Lung (tissue), 12 donors: Measurements from ENCODE around the gene SOX5. TPM values are rescaled to one million over a fixed set of nuclear protein-coding genes. Genes with fewer than 3 reads are reported as not detected.

Source experiments
- ATAC-seq: fragments of 200-7000 bp; cut with Tn5 transposase; one replicate; pipeline ENCODE4 v1.9.1; 2020; ENCODE audit warnings: moderate number of reproducible peaks; ENCODE audit not compliant: insufficient read depth, low FRiP score
- DNase-seq, 3 donors: peaks; one replicate each; pipeline ENCODE4 v3.0.0-alpha.2; 2013 to 2017
- H3K27ac ChIP-seq, 2 donors: one replicate each; pipeline ENCODE4 v1.5.1; 2013; ENCODE audit warnings: mild to moderate bottlenecking in 2 of 2, moderate library complexity in 2 of 2, control low read depth in 1 of 2, inconsistent platforms in 1 of 2, low read depth in 1 of 2, low read length in 1 of 2
- H3K27me3 ChIP-seq, 3 donors: one replicate each; pipeline ENCODE4 v1.5.1; 2013; ENCODE audit warnings: low read length in 2 of 3; ENCODE audit not compliant: control insufficient read depth in 3 of 3, insufficient read depth in 3 of 3
- H3K36me3 ChIP-seq, 4 donors: one replicate each; pipeline ENCODE4 v1.5.1; 2013; ENCODE audit warnings: low read length in 4 of 4, mild to moderate bottlenecking in 1 of 4, moderate library complexity in 1 of 4; ENCODE audit not compliant: control insufficient read depth in 4 of 4, insufficient read depth in 4 of 4
- H3K4me1 ChIP-seq, 5 donors: one replicate each; pipeline ENCODE4 v1.5.1; 2013; ENCODE audit warnings: low read length in 5 of 5, mild to moderate bottlenecking in 2 of 5, moderate library complexity in 1 of 5; ENCODE audit not compliant: control insufficient read depth in 5 of 5, insufficient read depth in 5 of 5
- H3K4me3 ChIP-seq: one replicate; pipeline ENCODE4 v1.5.1; 2013; ENCODE audit warnings: mild to moderate bottlenecking, control low read depth, moderate library complexity
- H3K9ac ChIP-seq, 2 donors: one replicate each; pipeline ENCODE4 v1.5.1; 2013; ENCODE audit warnings: low read length in 2 of 2, control low read depth in 1 of 2; ENCODE audit not compliant: insufficient read depth in 1 of 2
- H3K9me3 ChIP-seq, 4 donors: one replicate each; pipeline ENCODE4 v1.5.1; 2013; ENCODE audit warnings: low read length in 3 of 4, mild to moderate bottlenecking in 1 of 4, moderate library complexity in 1 of 4; ENCODE audit not compliant: control insufficient read depth in 4 of 4, insufficient read depth in 3 of 4
- WGBS, 2 donors: extraction: QIAGEN DNeasy Blood & Tissue Kit; methylation state at CpG; one replicate each; pipeline ENCODE4 v1.1.7; 2013; 5-methylcytosine and 5-hydroxymethylcytosine counted together
- polyA plus RNA-seq, 2 donors: library from polyadenylated mRNA; stranded (reverse); fragments of 200-250 nt; gene quantifications; one replicate each; pipeline ENCODE4 v1.2.1, GENCODE V29; 2013
- total RNA-seq, 2 donors: library from RNA; depleted of rRNA in 1 of 2; stranded (reverse); fragments of >200 nt in 1 of 2; gene quantifications; one replicate each; pipeline ENCODE4 v1.2.1, GENCODE V29; 2014 to 2021
- TF ChIP-seq, protein P1 (sequence below): IDR thresholded peaks from 2 replicates; pipeline ENCODE4 v1.5.1; 2012; ENCODE audit warnings: mild to moderate bottlenecking; ENCODE audit errors: control extremely low read depth, extremely low read depth
- donor health status: control.
- donor health status: control.
- donor health status: Bipolar disorder and iron deficiency.
- donor health status: healthy.
- donor health status: DM: yes; HTN: yes; CAD: no.

Gene SOX5
- total and polyA plus RNA-seq, 4 donors, result 1.0 to 71.4 (median 7.2) TPM

DNA sequence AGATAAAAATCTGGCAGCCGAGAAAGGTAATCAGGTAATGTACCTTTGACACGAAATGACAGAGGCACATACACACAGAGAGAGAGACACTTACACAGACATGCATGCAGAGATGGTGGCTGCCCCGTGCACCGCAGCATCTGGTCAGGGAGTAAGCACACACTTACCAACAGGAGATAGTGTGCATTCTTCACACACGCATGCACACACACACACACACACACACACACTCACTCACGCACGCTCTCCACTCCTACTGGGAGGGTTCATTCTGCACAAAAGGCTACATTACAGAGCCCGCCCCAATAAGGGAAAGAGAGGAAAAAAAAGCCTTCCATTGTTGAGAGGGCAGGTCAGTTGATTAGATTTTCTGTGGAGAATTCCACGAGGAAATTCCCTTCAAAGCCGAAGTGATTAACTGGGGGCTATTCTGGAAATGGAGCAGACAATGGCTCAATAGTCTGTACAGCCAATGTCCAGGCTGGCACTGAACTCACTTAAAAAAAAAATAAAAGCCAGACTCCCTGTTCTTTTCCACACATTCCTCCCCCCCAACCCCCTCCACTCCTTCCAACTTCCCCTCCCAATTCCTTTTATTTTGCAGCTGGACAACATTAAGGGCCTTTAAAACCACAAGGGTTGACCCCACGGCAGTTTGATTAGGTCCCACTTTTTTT lies 1.4 kb upstream of the SOX5 start:
- Histone ChIP-seq H3K9ac (peak overlapping the region in 1 of 2 donors; percentile 38), H3K27ac (no peak overlapping the region), H3K9me3 (no peaks in the 10 kb centered on the region), H3K4me1 (peaks cover 0 to 20% (median 4%) of the 10 kb centered on the region in 5 donors), H3K4me3 (peak overlapping the region; percentile 11), H3K27me3 (no peaks in the 10 kb centered on the region), H3K36me3 (no peaks in the 10 kb centered on the region)
- WGBS, 2 donors, result 29 to 45% methylated on average over 11 of the region's 11 CpGs
- DNase-seq (peak; percentile 53 to 71 (median 65)), ATAC-seq (no peak)
- TF ChIP-seq, protein P1, sequence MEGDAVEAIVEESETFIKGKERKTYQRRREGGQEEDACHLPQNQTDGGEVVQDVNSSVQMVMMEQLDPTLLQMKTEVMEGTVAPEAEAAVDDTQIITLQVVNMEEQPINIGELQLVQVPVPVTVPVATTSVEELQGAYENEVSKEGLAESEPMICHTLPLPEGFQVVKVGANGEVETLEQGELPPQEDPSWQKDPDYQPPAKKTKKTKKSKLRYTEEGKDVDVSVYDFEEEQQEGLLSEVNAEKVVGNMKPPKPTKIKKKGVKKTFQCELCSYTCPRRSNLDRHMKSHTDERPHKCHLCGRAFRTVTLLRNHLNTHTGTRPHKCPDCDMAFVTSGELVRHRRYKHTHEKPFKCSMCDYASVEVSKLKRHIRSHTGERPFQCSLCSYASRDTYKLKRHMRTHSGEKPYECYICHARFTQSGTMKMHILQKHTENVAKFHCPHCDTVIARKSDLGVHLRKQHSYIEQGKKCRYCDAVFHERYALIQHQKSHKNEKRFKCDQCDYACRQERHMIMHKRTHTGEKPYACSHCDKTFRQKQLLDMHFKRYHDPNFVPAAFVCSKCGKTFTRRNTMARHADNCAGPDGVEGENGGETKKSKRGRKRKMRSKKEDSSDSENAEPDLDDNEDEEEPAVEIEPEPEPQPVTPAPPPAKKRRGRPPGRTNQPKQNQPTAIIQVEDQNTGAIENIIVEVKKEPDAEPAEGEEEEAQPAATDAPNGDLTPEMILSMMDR, result no peak

DNA sequence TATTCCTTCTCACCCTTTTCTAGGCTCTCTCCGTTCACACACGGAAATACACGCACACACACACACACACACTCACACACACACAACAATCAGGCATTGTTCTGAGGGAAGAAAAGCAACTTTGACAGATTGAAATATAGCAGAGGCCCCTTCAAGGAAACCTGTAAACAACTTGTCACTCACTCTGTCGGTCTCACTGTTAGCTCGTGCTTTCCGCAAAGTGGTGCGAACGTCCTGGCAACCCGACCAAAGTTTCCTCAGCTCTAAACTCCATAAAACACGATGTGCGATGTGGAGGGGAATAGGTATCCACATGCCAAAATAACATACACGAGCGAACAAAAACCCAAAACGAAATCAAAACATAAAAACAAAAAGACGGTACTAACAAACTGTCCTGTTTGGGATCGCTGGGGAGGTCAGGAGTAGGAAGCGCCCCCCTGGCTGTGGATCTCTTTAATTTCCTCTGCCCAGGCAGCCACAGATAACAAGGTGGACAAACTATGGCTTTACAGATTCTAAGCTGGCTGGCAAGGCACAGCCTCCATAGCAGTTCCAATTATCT lies 822 bp upstream of the SOX5 start:
- H3K36me3 ChIP-seq, result no peaks in the 10 kb centered on the region
- TF ChIP-seq, protein P1, result no peak
- 3 to 4% methylated on average over 17 of the region's 17 CpGs for WGBS, 2 donors
- H3K27me3 ChIP-seq, result no peaks in the 10 kb centered on the region
- peak; percentile 36 to 75 (median 58) for DNase-seq
- ATAC-seq, result peak; percentile 63
- H3K4me1 ChIP-seq, result peaks cover 0 to 20% (median 4%) of the 10 kb centered on the region in 5 donors
- H3K9me3 ChIP-seq, result no peaks in the 10 kb centered on the region
- no peak overlapping the region for H3K27ac ChIP-seq
- peak overlapping the region; percentile 38 to 50 for H3K9ac ChIP-seq
- peak overlapping the region; percentile 11 for H3K4me3 ChIP-seq

DNA sequence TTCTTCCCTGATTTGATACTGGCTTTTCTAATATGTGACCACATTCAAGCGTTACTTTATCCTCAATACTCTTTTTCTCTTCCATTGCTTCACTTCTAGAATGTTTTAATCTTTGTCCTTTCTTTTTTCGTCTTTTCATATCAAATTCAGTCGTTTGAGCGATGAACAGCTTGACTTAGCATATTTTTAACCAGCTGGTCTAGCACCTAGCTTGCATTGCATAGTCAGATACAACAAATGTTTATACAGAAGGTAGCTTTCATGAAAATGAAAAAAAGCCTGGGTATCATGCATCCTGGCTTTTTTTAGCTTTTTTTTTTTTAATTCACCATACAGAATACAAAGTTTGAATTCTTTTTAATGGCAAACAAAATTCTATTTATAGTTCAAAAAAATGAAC lies 1.2 kb downstream of the SOX5 start:
- Histone ChIP-seq H3K4me3 (no peak overlapping the region), H3K9me3 (no peaks in the 10 kb centered on the region), H3K9ac (no peak overlapping the region), H3K27me3 (no peaks in the 10 kb centered on the region), H3K36me3 (no peaks in the 10 kb centered on the region), H3K27ac (no peak overlapping the region), H3K4me1 (peaks cover 0 to 20% (median 4%) of the 10 kb centered on the region in 5 donors)
- TF ChIP-seq, protein P1, result no peak
- ATAC-seq, result no peak
- no peak for DNase-seq
- 83 to 85% methylated on average over 4 of the region's 4 CpGs for WGBS, 2 donors
